ENCODE data around the gene RALB.
A peak's percentile ranks its signal among the peaks of the same experiment; 100 is the strongest.

RALB gene

DNA sequence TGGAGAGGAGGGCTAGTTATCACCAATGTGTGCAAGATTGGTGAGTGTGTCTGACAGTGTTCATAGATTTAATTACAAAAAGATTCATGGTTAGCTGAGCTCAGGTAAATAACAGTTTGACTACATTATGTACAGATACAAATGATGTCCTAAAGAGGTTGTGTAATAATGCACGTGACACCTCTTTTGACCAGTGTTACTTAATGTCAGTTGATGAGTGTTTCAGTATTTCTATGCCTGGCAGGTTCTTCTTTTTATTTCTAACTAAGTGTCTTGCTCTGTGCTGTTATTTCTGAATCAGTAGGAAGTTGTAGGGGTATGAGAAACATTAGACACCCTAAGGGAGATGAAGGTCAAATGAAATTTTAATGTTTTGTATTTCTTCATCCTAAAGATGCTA is 85.4 kb downstream of the RALB start:
- no peak for DNase-seq (ENCODE audit: low read depth in 3 of 3)

DNA sequence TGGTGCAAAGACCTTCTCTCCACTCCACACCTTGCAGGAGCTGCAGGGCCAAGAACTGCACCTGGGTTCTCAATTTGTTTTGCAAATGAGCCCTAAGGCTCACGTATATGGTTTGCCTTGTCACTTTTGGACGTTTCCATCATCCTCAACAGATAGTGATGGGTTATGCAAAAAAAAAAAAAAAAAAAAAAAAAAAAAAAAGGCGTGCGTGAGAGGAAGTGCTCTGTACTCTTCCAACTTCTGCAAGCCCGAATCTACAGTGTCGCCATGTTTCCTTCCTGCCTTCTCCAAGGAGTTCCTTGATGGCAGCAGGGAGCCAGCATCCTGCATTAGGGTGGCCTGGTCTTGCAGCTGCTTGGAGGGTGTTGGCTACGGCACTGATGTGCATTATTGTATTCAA is 89.3 kb downstream of the RALB start:
- DNase-seq (ENCODE audit: low read depth in 3 of 3), result no peak

GRCh38 chr2:120342446-120342845 is 89.8 kb downstream of the RALB start:
- DNase-seq (ENCODE audit: low read depth in 3 of 3), result no peak

DNA sequence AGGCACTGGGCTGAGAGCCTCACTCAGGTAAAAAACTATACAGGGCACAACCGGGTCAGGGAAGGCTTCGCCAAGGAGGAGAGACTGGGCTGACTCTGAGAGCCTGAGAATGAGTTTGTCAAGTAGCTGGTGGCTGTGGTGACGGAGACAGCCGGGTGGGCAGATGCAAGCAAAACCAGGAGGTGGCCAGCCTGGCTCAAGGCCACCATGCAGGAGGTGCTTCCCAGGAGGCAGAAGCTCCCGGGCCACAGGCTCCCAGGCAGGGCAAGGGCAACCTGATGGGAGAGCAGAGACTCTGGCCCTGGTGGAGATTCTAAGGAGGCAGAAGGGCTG is 90.4 kb downstream of the RALB start:
- DNase-seq (ENCODE audit: low read depth in 3 of 3), result no peak

DNA sequence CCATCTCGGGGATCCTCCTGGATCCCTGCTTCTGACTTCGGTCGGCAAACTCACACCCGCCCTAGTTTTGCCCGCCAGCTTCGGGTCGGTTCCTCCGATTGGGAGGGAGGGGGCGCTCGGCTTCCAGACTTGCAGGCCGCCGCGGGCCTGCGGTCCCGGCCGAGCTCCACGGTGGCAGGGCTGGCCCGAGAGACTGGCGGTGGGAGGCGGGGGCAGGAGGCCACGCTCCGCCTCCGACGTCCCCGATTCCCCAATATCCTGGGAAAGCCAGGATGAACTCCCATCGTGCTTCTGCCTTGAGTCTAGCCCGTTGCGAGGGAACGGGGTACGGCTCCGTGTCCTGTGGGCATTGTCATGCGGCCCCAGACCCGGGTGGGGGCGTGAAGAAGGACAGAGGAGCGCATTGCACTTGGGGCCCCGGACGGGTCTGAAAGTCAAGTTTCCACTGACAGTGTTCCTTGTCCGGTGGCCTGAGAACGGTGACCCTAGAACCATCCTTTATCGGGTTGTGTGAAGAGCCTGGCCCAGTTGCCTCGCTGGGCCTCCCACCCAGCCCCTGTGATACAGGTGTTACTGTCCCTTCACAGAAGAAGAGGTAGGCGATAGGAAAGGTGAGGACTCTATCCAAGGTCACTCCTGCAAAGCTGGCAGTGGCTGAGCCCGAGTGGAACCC is 90.9 kb downstream of the RALB start:
- DNase-seq (ENCODE audit: low read depth in 3 of 3), result peak; percentile 25 to 43 (median 33)
